Measurements from ENCODE around the gene DNAJC3. TPM values are rescaled to one million over a fixed set of nuclear protein-coding genes. Genes with fewer than 3 reads are reported as not detected.

The DNAJC3 gene
- total RNA-seq, 4 donors from 2014 or later = 16.9 to 67.6 (median 53.5) TPM

- Histone ChIP-seq H3K4me1 (no peaks in the 10 kb centered on the region), H3K9me3 (no peaks in the 10 kb centered on the region)
- TF ChIP-seq, protein P1, sequence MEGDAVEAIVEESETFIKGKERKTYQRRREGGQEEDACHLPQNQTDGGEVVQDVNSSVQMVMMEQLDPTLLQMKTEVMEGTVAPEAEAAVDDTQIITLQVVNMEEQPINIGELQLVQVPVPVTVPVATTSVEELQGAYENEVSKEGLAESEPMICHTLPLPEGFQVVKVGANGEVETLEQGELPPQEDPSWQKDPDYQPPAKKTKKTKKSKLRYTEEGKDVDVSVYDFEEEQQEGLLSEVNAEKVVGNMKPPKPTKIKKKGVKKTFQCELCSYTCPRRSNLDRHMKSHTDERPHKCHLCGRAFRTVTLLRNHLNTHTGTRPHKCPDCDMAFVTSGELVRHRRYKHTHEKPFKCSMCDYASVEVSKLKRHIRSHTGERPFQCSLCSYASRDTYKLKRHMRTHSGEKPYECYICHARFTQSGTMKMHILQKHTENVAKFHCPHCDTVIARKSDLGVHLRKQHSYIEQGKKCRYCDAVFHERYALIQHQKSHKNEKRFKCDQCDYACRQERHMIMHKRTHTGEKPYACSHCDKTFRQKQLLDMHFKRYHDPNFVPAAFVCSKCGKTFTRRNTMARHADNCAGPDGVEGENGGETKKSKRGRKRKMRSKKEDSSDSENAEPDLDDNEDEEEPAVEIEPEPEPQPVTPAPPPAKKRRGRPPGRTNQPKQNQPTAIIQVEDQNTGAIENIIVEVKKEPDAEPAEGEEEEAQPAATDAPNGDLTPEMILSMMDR (IDR thresholded peaks at IDR 0.05) = no peak
- no peak for TF ChIP-seq POLR2A (IDR thresholded peaks at IDR 0.05)
Measured at GRCh38 chr13:95741584-95742563, 64.9 kb downstream of the DNAJC3 start.

DNA sequence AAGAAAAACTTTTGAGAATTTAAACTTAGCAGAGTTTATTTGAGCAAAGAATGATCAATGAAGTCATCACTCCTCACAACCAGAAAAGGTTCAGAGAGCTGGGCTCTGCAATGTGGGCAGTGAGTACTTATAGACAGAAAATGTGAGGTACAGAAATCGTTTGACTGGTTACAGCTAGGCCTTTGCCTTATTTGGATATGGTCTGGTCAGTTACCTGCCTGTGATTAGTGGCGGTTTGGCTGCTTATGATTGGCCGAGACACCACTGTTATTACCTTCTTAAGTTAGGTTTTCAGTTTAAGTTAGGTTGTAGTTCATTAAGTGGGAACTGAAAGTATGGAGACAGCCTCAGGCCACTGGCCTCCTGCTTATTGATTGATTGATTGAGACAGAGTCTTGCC, 66.3 kb downstream of the DNAJC3 start:
- Histone ChIP-seq H3K4me3 (no peak overlapping the region), H3K27ac (no peak overlapping the region), H3K36me3 (no peaks in the 10 kb centered on the region), H3K4me1 (no peaks in the 10 kb centered on the region), H3K9me3 (no peaks in the 10 kb centered on the region), H3K27me3 (no peaks in the 10 kb centered on the region)
- no peak for DNase-seq
- intact Hi-C loops (cut with DNase I; ENCODE audit: low total_unique reads) = no loop called here
- TF ChIP-seq, protein P1 (IDR thresholded peaks at IDR 0.05) = no peak

More at GRCh38 chr13:95741584-95742563, 64.9 kb downstream of the DNAJC3 start:
- DNase-seq = no peak
- H3K36me3 ChIP-seq = no peaks in the 10 kb centered on the region
- no peak overlapping the region for H3K27ac ChIP-seq
- intact Hi-C loops (cut with DNase I; ENCODE audit: low total_unique reads) = no loop called here
- no peaks in the 10 kb centered on the region for H3K27me3 ChIP-seq
- H3K4me3 ChIP-seq = no peak overlapping the region

- TF ChIP-seq, protein P1 (IDR thresholded peaks at IDR 0.05) = no peak
- no peak for TF ChIP-seq POLR2A (IDR thresholded peaks at IDR 0.05)
- Histone ChIP-seq H3K4me1 (no peaks in the 10 kb centered on the region), H3K27me3 (no peaks in the 10 kb centered on the region), H3K9me3 (no peaks in the 10 kb centered on the region), H3K36me3 (no peaks in the 10 kb centered on the region), H3K27ac (no peak overlapping the region), H3K4me3 (no peak overlapping the region)
- no peak for DNase-seq
- intact Hi-C loops (cut with DNase I; ENCODE audit: low total_unique reads) = no loop called here
Measured at GRCh38 chr13:95745289-95745688, 68.3 kb downstream of the DNAJC3 start.

DNA sequence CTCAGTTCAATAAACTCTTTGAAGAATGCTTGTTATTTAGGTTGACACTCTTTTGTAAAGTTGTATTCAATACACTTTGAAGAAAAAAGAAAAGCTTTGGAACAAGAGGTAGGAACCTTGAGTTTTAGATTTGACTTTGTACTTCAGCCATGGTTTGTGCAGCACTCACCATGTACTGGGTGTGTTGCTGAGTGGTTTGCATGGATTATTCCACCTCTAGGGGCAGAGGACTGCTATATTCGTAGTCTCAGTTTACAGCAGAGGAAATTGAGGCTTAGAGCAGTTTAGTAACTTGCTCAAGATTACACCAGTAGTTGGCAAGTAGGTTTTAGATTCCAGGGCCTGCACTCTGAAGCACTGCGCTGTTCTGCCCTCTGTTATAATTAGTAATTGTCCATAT, 68.8 kb downstream of the DNAJC3 start:
- no peak for DNase-seq
- TF ChIP-seq, protein P1 (IDR thresholded peaks at IDR 0.05) = no peak
- TF ChIP-seq POLR2A (IDR thresholded peaks at IDR 0.05) = no peak
- intact Hi-C loops (cut with DNase I; ENCODE audit: low total_unique reads) = no loop called here
- no peaks in the 10 kb centered on the region for H3K4me1 ChIP-seq
- no peaks in the 10 kb centered on the region for H3K9me3 ChIP-seq
- H3K27me3 ChIP-seq = no peaks in the 10 kb centered on the region
- H3K27ac ChIP-seq = no peak overlapping the region
- no peak overlapping the region for H3K4me3 ChIP-seq
- no peaks in the 10 kb centered on the region for H3K36me3 ChIP-seq

- Histone ChIP-seq H3K36me3 (no peaks in the 10 kb centered on the region), H3K9me3 (no peaks in the 10 kb centered on the region), H3K4me3 (no peak overlapping the region), H3K27ac (no peak overlapping the region), H3K4me1 (no peaks in the 10 kb centered on the region), H3K27me3 (no peaks in the 10 kb centered on the region)
- TF ChIP-seq POLR2A (IDR thresholded peaks at IDR 0.05) = no peak
- TF ChIP-seq, protein P1 (IDR thresholded peaks at IDR 0.05) = no peak
- intact Hi-C loops (cut with DNase I; ENCODE audit: low total_unique reads) = no loop called here
- no peak for DNase-seq
Measured at GRCh38 chr13:95749545-95749944, 72.6 kb downstream of the DNAJC3 start.
